Mesenchymal stem cell (in vitro differentiated cells and primary cell): ENCODE data around the gene TOLLIP.
"Not testable (repeated sequence)": the region's sequence is repeated elsewhere in the genome, so short reads cannot be mapped to it uniquely, and the experiment has no call there.

ENCODE experiments used
- DNase-seq: peaks from one replicate; pipeline ENCODE4 v3.0.0-alpha.2; 2013
- H2AFZ ChIP-seq: one replicate; pipeline ENCODE4 v1.6.1; 2013; ENCODE audit warnings: low read depth, mild to moderate bottlenecking, control low read depth, inconsistent platforms, low read length, moderate library complexity
- H2AK5ac ChIP-seq: 2 replicates; pipeline ENCODE4 v1.6.1; 2013; ENCODE audit warnings: low read length, moderate library complexity, mild to moderate bottlenecking, inconsistent platforms; ENCODE audit not compliant: severe bottlenecking
- H2BK120ac ChIP-seq: one replicate; pipeline ENCODE4 v1.6.1; 2013; ENCODE audit warnings: low read depth, mild to moderate bottlenecking, inconsistent platforms, low read length, moderate library complexity
- H2BK12ac ChIP-seq, 2 experiments: one replicate each; pipeline ENCODE4 v1.6.1; 2013; ENCODE audit warnings: inconsistent platforms in 2 of 2, low read length in 2 of 2, mild to moderate bottlenecking in 2 of 2, moderate library complexity in 2 of 2, control low read depth in 1 of 2
- H2BK15ac ChIP-seq: one replicate; pipeline ENCODE4 v1.6.1; 2013; ENCODE audit warnings: mild to moderate bottlenecking, low read depth, inconsistent platforms; ENCODE audit not compliant: poor library complexity, severe bottlenecking
- H2BK5ac ChIP-seq: 2 replicates; pipeline ENCODE4 v1.6.1; 2013; ENCODE audit warnings: low read depth, mild to moderate bottlenecking, low read length, control low read depth, inconsistent platforms; ENCODE audit not compliant: poor library complexity, severe bottlenecking
- H3K14ac ChIP-seq, 2 experiments: one replicate each; pipeline ENCODE4 v1.6.1; 2013; ENCODE audit warnings: inconsistent platforms in 2 of 2, low read length in 2 of 2, control low read depth in 1 of 2, mild to moderate bottlenecking in 1 of 2, moderate library complexity in 1 of 2
- H3K18ac ChIP-seq, 2 experiments: one replicate each; pipeline ENCODE4 v1.6.1; 2013; ENCODE audit warnings: inconsistent platforms in 2 of 2, low read length in 2 of 2, control low read depth in 1 of 2, low read depth in 1 of 2, mild to moderate bottlenecking in 1 of 2
- H3K23ac ChIP-seq, 2 experiments: one replicate each; pipeline ENCODE4 v1.6.1; 2013; ENCODE audit warnings: inconsistent platforms in 2 of 2, low read length in 2 of 2, mild to moderate bottlenecking in 2 of 2, moderate library complexity in 2 of 2, control low read depth in 1 of 2
- H3K27ac ChIP-seq: 2 replicates; pipeline ENCODE4 v1.5.1; 2013; ENCODE audit warnings: mild to moderate bottlenecking, moderate library complexity, low read length, control low read depth, inconsistent platforms; ENCODE audit not compliant: poor library complexity, severe bottlenecking
- H3K27me3 ChIP-seq, 2 experiments: 2 replicates each; pipeline versions ENCODE4 v1.6.1 to v1.7.0; 2013; ENCODE audit warnings: low read length in 2 of 2, mild to moderate bottlenecking in 2 of 2, moderate library complexity in 2 of 2, control low read depth in 1 of 2, inconsistent platforms in 1 of 2; ENCODE audit not compliant: control insufficient read depth in 1 of 2, insufficient read depth in 1 of 2
- H3K36me3 ChIP-seq, 2 experiments: 2 replicates each; pipeline versions ENCODE4 v1.6.1 to v1.7.0; 2013; ENCODE audit warnings: low read length in 2 of 2, control low read depth in 1 of 2, inconsistent platforms in 1 of 2, low read depth in 1 of 2, mild to moderate bottlenecking in 1 of 2; ENCODE audit not compliant: insufficient read depth in 2 of 2, control insufficient read depth in 1 of 2
- H3K4ac ChIP-seq, 2 experiments: one replicate each; pipeline ENCODE4 v1.6.1; 2013; ENCODE audit warnings: inconsistent platforms in 2 of 2, low read length in 2 of 2, mild to moderate bottlenecking in 2 of 2, moderate library complexity in 2 of 2, control low read depth in 1 of 2, low read depth in 1 of 2
- H3K4me1 ChIP-seq: 2 replicates; pipeline ENCODE4 v1.6.1; 2013; ENCODE audit warnings: low read depth, low read length, control low read depth; ENCODE audit not compliant: control insufficient read depth, insufficient read depth
- H3K4me2 ChIP-seq: 2 replicates; pipeline ENCODE4 v1.6.1; 2013; ENCODE audit warnings: low read length, mild to moderate bottlenecking, inconsistent platforms; ENCODE audit not compliant: poor library complexity, severe bottlenecking
- H3K4me3 ChIP-seq, 2 experiments: 2 replicates each; pipeline versions ENCODE4 v1.5.1 to v1.7.0; 2013; ENCODE audit warnings: low read length in 2 of 2, mild to moderate bottlenecking in 2 of 2, control low read depth in 1 of 2, low read depth in 1 of 2; ENCODE audit not compliant: insufficient read depth in 1 of 2
- H3K79me1 ChIP-seq: replicated peaks from 2 replicates; pipeline ENCODE4 v1.6.1; 2013; ENCODE audit warnings: mild to moderate bottlenecking, control low read depth, low read length, inconsistent platforms; ENCODE audit not compliant: poor library complexity, severe bottlenecking
- H3K9ac ChIP-seq: 2 replicates; pipeline ENCODE4 v1.7.0; 2013; ENCODE audit warnings: mild to moderate bottlenecking, low read length, moderate library complexity
- H3K9me3 ChIP-seq: 2 replicates; pipeline ENCODE4 v1.7.0; 2013; ENCODE audit warnings: mild to moderate bottlenecking, low read length; ENCODE audit not compliant: control insufficient read depth
- H4K8ac ChIP-seq: one replicate; pipeline ENCODE4 v1.6.1; 2013; ENCODE audit warnings: inconsistent platforms, mild to moderate bottlenecking, low read length, moderate library complexity
- H4K91ac ChIP-seq: one replicate; pipeline ENCODE4 v1.6.1; 2013; ENCODE audit warnings: mild to moderate bottlenecking, low read length, inconsistent platforms
- WGBS: methylation state at CpG from one replicate; pipeline ENCODE4 v1.1.7; 2013; ENCODE audit warnings: mixed read lengths; 5-methylcytosine and 5-hydroxymethylcytosine counted together

Gene TOLLIP

DNA sequence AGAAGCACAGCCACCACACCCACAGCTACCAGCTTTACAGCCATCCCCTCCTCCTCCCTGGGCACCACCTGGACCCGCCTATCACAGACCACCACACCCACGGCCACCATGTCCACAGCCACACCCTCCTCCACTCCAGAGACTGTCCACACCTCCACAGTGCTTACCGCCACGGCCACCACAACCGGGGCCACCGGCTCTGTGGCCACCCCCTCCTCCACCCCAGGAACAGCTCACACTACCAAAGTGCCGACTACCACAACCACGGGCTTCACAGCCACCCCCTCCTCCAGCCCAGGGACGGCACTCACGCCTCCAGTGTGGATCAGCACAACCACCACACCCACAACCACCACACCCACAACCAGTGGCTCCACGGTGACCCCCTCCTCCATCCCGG, 59.0 kb downstream of the TOLLIP start:
- not testable (repeated sequence) for H3K4me3 ChIP-seq, H3K4me2 ChIP-seq, H3K14ac ChIP-seq, H3K36me3 ChIP-seq, H4K91ac ChIP-seq, H3K9me3 ChIP-seq, H3K27ac ChIP-seq, H3K23ac ChIP-seq, H3K9ac ChIP-seq, H2BK5ac ChIP-seq, H4K8ac ChIP-seq, H3K27me3 ChIP-seq, H3K79me1 ChIP-seq, H3K4ac ChIP-seq, H2BK15ac ChIP-seq, H3K18ac ChIP-seq, H2AFZ ChIP-seq, H2BK12ac ChIP-seq, H2AK5ac ChIP-seq, DNase-seq, H2BK120ac ChIP-seq, H3K4me1 ChIP-seq
- 88% methylated on average over 4 of the region's 12 CpGs for WGBS

DNA sequence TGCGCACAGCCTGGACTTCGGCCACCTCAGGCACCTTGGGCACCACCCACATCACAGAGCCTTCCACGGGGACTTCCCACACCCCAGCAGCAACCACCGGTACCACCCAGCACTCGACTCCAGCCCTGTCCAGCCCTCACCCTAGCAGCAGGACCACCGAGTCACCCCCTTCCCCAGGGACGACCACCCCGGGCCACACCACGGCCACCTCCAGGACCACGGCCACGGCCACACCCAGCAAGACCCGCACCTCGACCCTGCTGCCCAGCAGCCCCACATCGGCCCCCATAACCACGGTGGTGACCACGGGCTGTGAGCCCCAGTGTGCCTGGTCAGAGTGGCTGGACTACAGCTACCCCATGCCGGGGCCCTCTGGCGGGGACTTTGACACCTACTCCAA, 60.5 kb downstream of the TOLLIP start:
- H4K8ac ChIP-seq, H3K23ac ChIP-seq, H2AK5ac ChIP-seq, H3K79me1 ChIP-seq, H2BK5ac ChIP-seq, H2BK12ac ChIP-seq, H2BK120ac ChIP-seq, H3K9me3 ChIP-seq, H3K36me3 ChIP-seq, H3K27ac ChIP-seq, H4K91ac ChIP-seq, H3K18ac ChIP-seq, H3K14ac ChIP-seq, H3K27me3 ChIP-seq, H2BK15ac ChIP-seq, H3K4me1 ChIP-seq, H3K4me3 ChIP-seq, DNase-seq, H2AFZ ChIP-seq, H3K9ac ChIP-seq, H3K4ac ChIP-seq, H3K4me2 ChIP-seq: not testable (repeated sequence)
- no CpG with 5 or more reads among the region's 18 CpGs for WGBS

DNA sequence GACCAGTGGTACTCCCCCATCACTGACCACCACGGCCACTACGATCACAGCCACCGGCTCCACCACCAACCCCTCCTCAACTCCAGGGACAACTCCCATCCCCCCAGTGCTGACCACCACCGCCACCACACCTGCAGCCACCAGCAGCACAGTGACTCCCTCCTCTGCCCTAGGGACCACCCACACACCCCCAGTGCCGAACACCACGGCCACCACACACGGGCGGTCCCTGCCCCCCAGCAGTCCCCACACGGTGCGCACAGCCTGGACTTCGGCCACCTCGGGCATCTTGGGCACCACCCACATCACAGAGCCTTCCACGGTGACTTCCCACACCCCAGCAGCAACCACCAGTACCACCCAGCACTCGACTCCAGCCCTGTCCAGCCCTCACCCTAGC, 62.4 kb downstream of the TOLLIP start:
- H3K9ac ChIP-seq, H2BK5ac ChIP-seq, H3K36me3 ChIP-seq, H3K27me3 ChIP-seq, H3K4ac ChIP-seq, H3K27ac ChIP-seq, H3K18ac ChIP-seq, H3K79me1 ChIP-seq, H2BK15ac ChIP-seq, H2BK12ac ChIP-seq, H3K4me3 ChIP-seq, H2BK120ac ChIP-seq, H3K4me1 ChIP-seq, H2AFZ ChIP-seq, H3K4me2 ChIP-seq, DNase-seq, H3K23ac ChIP-seq, H3K9me3 ChIP-seq, H2AK5ac ChIP-seq, H4K8ac ChIP-seq, H3K14ac ChIP-seq, H4K91ac ChIP-seq: not testable (repeated sequence)
- WGBS = 95% methylated on average over 10 of the region's 14 CpGs

DNA sequence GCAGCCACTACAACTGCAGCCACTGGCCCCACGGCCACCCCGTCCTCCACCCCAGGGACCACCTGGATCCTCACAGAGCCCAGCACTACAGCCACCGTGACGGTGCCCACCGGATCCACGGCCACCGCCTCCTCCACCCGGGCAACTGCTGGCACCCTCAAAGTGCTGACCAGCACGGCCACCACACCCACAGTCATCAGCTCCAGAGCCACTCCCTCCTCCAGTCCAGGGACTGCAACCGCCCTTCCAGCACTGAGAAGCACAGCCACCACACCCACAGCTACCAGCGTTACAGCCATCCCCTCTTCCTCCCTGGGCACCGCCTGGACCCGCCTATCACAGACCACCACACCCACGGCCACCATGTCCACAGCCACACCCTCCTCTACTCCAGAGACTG, 63.1 kb downstream of the TOLLIP start:
- not testable (repeated sequence) for H2AK5ac ChIP-seq, H3K27me3 ChIP-seq, H2BK12ac ChIP-seq, H2BK5ac ChIP-seq, H3K23ac ChIP-seq, H3K4me2 ChIP-seq, H3K9ac ChIP-seq, H4K8ac ChIP-seq, DNase-seq, H3K4me3 ChIP-seq, H4K91ac ChIP-seq, H3K79me1 ChIP-seq, H3K18ac ChIP-seq, H3K27ac ChIP-seq, H3K36me3 ChIP-seq, H3K14ac ChIP-seq, H2BK15ac ChIP-seq, H3K9me3 ChIP-seq, H3K4me1 ChIP-seq, H3K4ac ChIP-seq, H2AFZ ChIP-seq, H2BK120ac ChIP-seq
- WGBS = 94% methylated on average over 9 of the region's 14 CpGs
